Naive thymus-derived CD4-positive, alpha-beta T cell (primary cell): ENCODE data around the gene SCAMP2. TPM values are rescaled to one million over a fixed set of nuclear protein-coding genes. Genes with fewer than 3 reads are reported as not detected.

ENCODE experiments used
- ATAC-seq: fragments of 150-1000 bp; cut with Tn5 transposase; 2 replicates; pipeline ENCODE4 v1.10.0; 2021; ENCODE audit warnings: mild to moderate bottlenecking, moderate library complexity
- CTCF ChIA-PET: fragments of 350-600 bp; sonication (Branson Sonifier 250); formaldehyde crosslinking; loops from one replicate; lab custom pipeline; 2021; ENCODE audit warnings: antibody characterized with exemption; lab: Charles Lee
- POLR2A ChIA-PET: fragments of 350-600 bp; sonication (Branson Sonifier 250); formaldehyde crosslinking; loops from one replicate; lab custom pipeline; 2021; ENCODE audit warnings: antibody characterized with exemption, inconsistent platforms; lab: Charles Lee
- DNase-seq, 9 donors: peaks; one replicate each; pipeline versions ENCODE4 v3.0.0 to v3.0.0-alpha.2; 2020 to 2022; ENCODE audit warnings: mixed read lengths in 1 of 9
- H3K27ac ChIP-seq: one replicate; pipeline ENCODE4 v1.7.0; 2013; ENCODE audit warnings: mild to moderate bottlenecking, low read depth, low read length, moderate library complexity
- H3K27me3 ChIP-seq, 2 donors: one replicate each; pipeline ENCODE4 v1.7.0; 2013; ENCODE audit warnings: low read length in 2 of 2, mild to moderate bottlenecking in 2 of 2, moderate library complexity in 2 of 2; ENCODE audit not compliant: control insufficient read depth in 2 of 2, insufficient read depth in 2 of 2
- H3K36me3 ChIP-seq, 3 experiments: 1 replicate in 2 of 3; 2 replicates in 1 of 3; pipeline ENCODE4 v1.7.0; 2013; ENCODE audit warnings: low read length in 3 of 3, mild to moderate bottlenecking in 3 of 3, moderate library complexity in 1 of 3; ENCODE audit not compliant: insufficient read depth in 3 of 3, control insufficient read depth in 2 of 3
- H3K4me1 ChIP-seq, 2 donors: one replicate each; pipeline ENCODE4 v1.7.0; 2013; ENCODE audit warnings: low read length in 2 of 2, mild to moderate bottlenecking in 2 of 2, moderate library complexity in 1 of 2; ENCODE audit not compliant: control insufficient read depth in 2 of 2, insufficient read depth in 2 of 2
- H3K4me3 ChIP-seq: 2 replicates; pipeline ENCODE4 v1.7.0; 2013; ENCODE audit warnings: mild to moderate bottlenecking, low read length
- H3K9me3 ChIP-seq, 3 experiments: 1 replicate in 2 of 3; 2 replicates in 1 of 3; pipeline ENCODE4 v1.7.0; 2013; ENCODE audit warnings: low read length in 3 of 3; ENCODE audit not compliant: control insufficient read depth in 2 of 3
- H3K27ac Mint-ChIP-seq, 9 donors: one replicate each; pipeline ENCODE4 v1.8.0; 2020 to 2022; ENCODE audit warnings: mixed read lengths in 9 of 9, mild to moderate bottlenecking in 8 of 9, moderate library complexity in 5 of 9, inconsistent platforms in 2 of 9
- H3K27me3 Mint-ChIP-seq, 5 donors: one replicate each; pipeline ENCODE4 v1.8.0; 2021 to 2022; ENCODE audit warnings: mixed read lengths in 5 of 5, mild to moderate bottlenecking in 1 of 5
- H3K36me3 Mint-ChIP-seq, 5 donors: one replicate each; pipeline ENCODE4 v1.8.0; 2020 to 2022; ENCODE audit warnings: mixed read lengths in 5 of 5, mild to moderate bottlenecking in 3 of 5, inconsistent platforms in 1 of 5
- H3K4me1 Mint-ChIP-seq, 7 donors: one replicate each; pipeline ENCODE4 v1.8.0; 2020 to 2022; ENCODE audit warnings: mixed read lengths in 7 of 7, mild to moderate bottlenecking in 3 of 7, inconsistent platforms in 1 of 7
- H3K4me3 Mint-ChIP-seq, 10 donors: one replicate each; pipeline ENCODE4 v1.8.0; 2020 to 2022; ENCODE audit warnings: mild to moderate bottlenecking in 10 of 10, mixed read lengths in 10 of 10, moderate library complexity in 6 of 10, inconsistent platforms in 2 of 10
- H3K9me3 Mint-ChIP-seq, 11 donors: one replicate each; pipeline ENCODE4 v1.8.0; 2020 to 2022; ENCODE audit warnings: mixed read lengths in 11 of 11, mild to moderate bottlenecking in 4 of 11, inconsistent platforms in 1 of 11, moderate library complexity in 1 of 11
- intact Hi-C, 2 donors: fragments of 100-400 bp; cut with micrococcal nuclease; formaldehyde crosslinking; loops; one replicate each; pipeline ENCODE4 v1.15.1; 2023
- polyA plus RNA-seq, 2 donors: library from polyadenylated mRNA; unstranded; fragments of 300-500 nt; fragmentation: Illumina TruSeq; gene quantifications; one replicate each; pipeline ENCODE4 v1.2.3, GENCODE V29; 2021
- total RNA-seq, 6 experiments: library from RNA in 5 of 6; stranded (reverse) in 5 of 6; gene quantifications; 1 replicate in 5 of 6; 2 replicates in 1 of 6; pipeline ENCODE4 v1.2.3 and lab custom pipeline; 2021 to 2026

The SCAMP2 gene
- total and polyA plus RNA-seq, 7 experiments from 2014 or later, result 78.9 to 141 (median 122) TPM

GRCh38 chr15:74802862-74803447, 70.2 kb downstream of the SCAMP2 start:
- DNase-seq, result no peak
- no peak overlapping the region for H3K4me3 ChIP-seq
- Mint-ChIP-seq H3K4me3 (no peak overlapping the region), H3K36me3 (peaks cover 0 to 24% (median 10%) of the 10 kb centered on the region in 5 donors), H3K9me3 (peaks cover 0 to 1% (median 0%) of the 10 kb centered on the region in 11 donors), H3K27ac (peak overlapping the region in 3 of 9 donors; percentile 2 to 62 (median 19)), H3K27me3 (no peaks in the 10 kb centered on the region), H3K4me1 (peaks cover 28 to 48% (median 40%) of the 10 kb centered on the region in 7 donors)
- intact Hi-C loops, result no loop called here
- H3K27ac ChIP-seq, result no peak overlapping the region
- peaks cover 24 to 38% of the 10 kb centered on the region in 2 donors for H3K4me1 ChIP-seq
- POLR2A ChIA-PET, result interaction anchor here (28.9 kb wide), 1 partner anchor 23 kb away, joined by 1077 read pairs; the partner anchor contains the start of gene CSK
- ATAC-seq, result no peak
- peaks cover 23 to 62% (median 27%) of the 10 kb centered on the region in 3 experiments for H3K36me3 ChIP-seq
- H3K9me3 ChIP-seq, result no peaks in the 10 kb centered on the region
- CTCF ChIA-PET, result interaction anchor here (26.1 kb wide), 1 partner anchor 27 kb away, joined by 1110 read pairs; the partner anchor contains the start of gene CSK
- no peaks in the 10 kb centered on the region for H3K27me3 ChIP-seq

GRCh38 chr15:74802290-74802689, 70.9 kb downstream of the SCAMP2 start:
- no peak for DNase-seq
- H3K27me3 Mint-ChIP-seq, result no peaks in the 10 kb centered on the region
- H3K4me3 ChIP-seq, result no peak overlapping the region
- ChIA-PET CTCF (interaction anchor here (26.1 kb wide), 1 partner anchor 26 kb away, joined by 1110 read pairs; the partner anchor contains the start of gene CSK), POLR2A (interaction anchor here (28.9 kb wide), 1 partner anchor 23 kb away, joined by 1077 read pairs; the partner anchor contains the start of gene CSK)
- peaks cover 23 to 62% (median 27%) of the 10 kb centered on the region in 3 experiments for H3K36me3 ChIP-seq
- intact Hi-C loops, result no loop called here
- no peaks in the 10 kb centered on the region for H3K9me3 ChIP-seq
- H3K4me1 ChIP-seq, result peaks cover 30 to 39% of the 10 kb centered on the region in 2 donors
- H3K27ac ChIP-seq, result no peak overlapping the region
- H3K27ac Mint-ChIP-seq, result no peak overlapping the region
- no peak for ATAC-seq
- peaks cover 0 to 1% (median 0%) of the 10 kb centered on the region in 11 donors for H3K9me3 Mint-ChIP-seq
- H3K4me1 Mint-ChIP-seq, result peaks cover 31 to 49% (median 41%) of the 10 kb centered on the region in 7 donors
- peaks cover 0 to 26% (median 10%) of the 10 kb centered on the region in 5 donors for H3K36me3 Mint-ChIP-seq
- H3K27me3 ChIP-seq, result no peaks in the 10 kb centered on the region
- no peak overlapping the region for H3K4me3 Mint-ChIP-seq

GRCh38 chr15:74801311-74801997, 71.7 kb downstream of the SCAMP2 start:
- intact Hi-C loops, result no loop called here
- peaks cover 39 to 41% of the 10 kb centered on the region in 2 donors for H3K4me1 ChIP-seq
- DNase-seq (no peak), ATAC-seq (no peak)
- H3K36me3 ChIP-seq, result peaks cover 23 to 62% (median 27%) of the 10 kb centered on the region in 3 experiments
- peaks cover 0 to 26% (median 10%) of the 10 kb centered on the region in 5 donors for H3K36me3 Mint-ChIP-seq
- H3K9me3 ChIP-seq, result no peaks in the 10 kb centered on the region
- no peak overlapping the region for H3K27ac ChIP-seq
- no peak overlapping the region for H3K4me3 ChIP-seq
- H3K9me3 Mint-ChIP-seq, result no peaks in the 10 kb centered on the region
- peak overlapping the region in 1 of 9 donors; percentile 8 for H3K27ac Mint-ChIP-seq
- H3K4me1 Mint-ChIP-seq, result peaks cover 23 to 49% (median 37%) of the 10 kb centered on the region in 7 donors
- ChIA-PET POLR2A (interaction anchor here (0.8 to 28.9 kb wide), 2 partner anchors 22 kb away, joined by 5 to 1077 read pairs; partner anchors contain the start of gene CSK), CTCF (interaction anchor here (0.9 to 26.1 kb wide), 4 partner anchors 8 to 166 kb away, joined by 3 to 1110 read pairs (median 4); partner anchors contain the start of gene CSK)
- no peaks in the 10 kb centered on the region for H3K27me3 ChIP-seq
- H3K4me3 Mint-ChIP-seq, result no peak overlapping the region
- H3K27me3 Mint-ChIP-seq, result no peaks in the 10 kb centered on the region

GRCh38 chr15:74800559-74801094, 72.5 kb downstream of the SCAMP2 start:
- Mint-ChIP-seq H3K9me3 (no peaks in the 10 kb centered on the region), H3K4me1 (peaks cover 27 to 54% (median 41%) of the 10 kb centered on the region in 7 donors), H3K4me3 (no peak overlapping the region), H3K36me3 (peaks cover 0 to 29% (median 15%) of the 10 kb centered on the region in 5 donors), H3K27me3 (no peaks in the 10 kb centered on the region), H3K27ac (peak overlapping the region in 4 of 9 donors; percentile 8 to 93 (median 88))
- peak; percentile 1 for ATAC-seq
- Histone ChIP-seq H3K27me3 (no peaks in the 10 kb centered on the region), H3K9me3 (no peaks in the 10 kb centered on the region), H3K4me1 (peaks cover 45 to 48% of the 10 kb centered on the region in 2 donors), H3K27ac (peak overlapping the region; percentile 92), H3K36me3 (peaks cover 23 to 62% (median 27%) of the 10 kb centered on the region in 3 experiments), H3K4me3 (no peak overlapping the region)
- intact Hi-C loops, result loop anchor here (1.0 kb wide), 8 partner anchors 12 to 165 kb away; partner anchors contain the start of gene COX5A (in 1 of the 2)
- ChIA-PET POLR2A (interaction anchor here (0.6 to 28.9 kb wide), 3 partner anchors 21 to 111 kb away, joined by 3 to 1077 read pairs (median 5); partner anchors contain the start of gene CSK), CTCF (interaction anchor here (0.8 to 26.1 kb wide), 9 partner anchors 9 to 166 kb away, joined by 3 to 1110 read pairs (median 4); partner anchors contain the start of genes CPLX3 and CSK)
- DNase-seq, result no peak

GRCh38 chr15:74799856-74800558, 73.2 kb downstream of the SCAMP2 start:
- Mint-ChIP-seq H3K36me3 (peaks cover 0 to 31% (median 15%) of the 10 kb centered on the region in 5 donors), H3K9me3 (no peaks in the 10 kb centered on the region), H3K27ac (peak overlapping the region; percentile 66 to 93 (median 84)), H3K27me3 (no peaks in the 10 kb centered on the region), H3K4me3 (peak overlapping the region in 6 of 10 donors; percentile 13 to 61 (median 41)), H3K4me1 (peaks cover 31 to 60% (median 47%) of the 10 kb centered on the region in 7 donors)
- intact Hi-C loops, result loop anchor here (1.0 kb wide), 9 partner anchors 12 to 165 kb away; partner anchors contain the start of gene COX5A (in 1 of the 2)
- ATAC-seq (peak; percentile 98), DNase-seq (peak; percentile 76 to 92 (median 85))
- Histone ChIP-seq H3K9me3 (no peaks in the 10 kb centered on the region), H3K27ac (peak overlapping the region; percentile 92), H3K27me3 (no peaks in the 10 kb centered on the region), H3K4me1 (peaks cover 51 to 54% of the 10 kb centered on the region in 2 donors), H3K36me3 (peaks cover 23 to 62% (median 27%) of the 10 kb centered on the region in 3 experiments), H3K4me3 (no peak overlapping the region)
- ChIA-PET CTCF (interaction anchor here (0.6 to 26.1 kb wide), 18 partner anchors 8 to 787 kb away, joined by 3 to 1110 read pairs (median 4); partner anchors contain the start of genes CPLX3 and CSK), POLR2A (interaction anchor here (0.6 to 28.9 kb wide), 3 partner anchors 20 to 184 kb away, joined by 3 to 1077 read pairs (median 4); partner anchors contain the start of genes CLK3 and CSK)
